IMR-90 (cell line): ENCODE measurements around the gene COL3A1. TPM values are rescaled to one million over a fixed set of nuclear protein-coding genes. Genes with fewer than 3 reads are reported as not detected.

ENCODE experiments used
- ATAC-seq: fragments of 200-7000 bp; cut with Tn5 transposase; 2 replicates; pipeline ENCODE4 v1.9.1; 2020; ENCODE audit warnings: low read depth, mild to moderate bottlenecking, moderate library complexity
- BruUV-seq: library from RNA; stranded (reverse); fragments of 400-500 nt; replicated peaks from 2 replicates; lab custom pipeline; 2021; lab: Mats Ljungman, UMichigan
- CTCF ChIA-PET: fragments of 300-600 bp; formaldehyde crosslinking; extraction: SDS; loops from one replicate; lab custom pipeline; 2021; ENCODE audit warnings: antibody characterized with exemption; lab: Yijun Ruan, JAX
- POLR2A ChIA-PET: fragments of 300-600 bp; sonication (Branson Sonifier 250); formaldehyde crosslinking; loops from one replicate; lab custom pipeline; 2022; ENCODE audit warnings: antibody characterized with exemption; ENCODE audit not compliant: unreplicated experiment; lab: Charles Lee
- DNase-seq: peaks from one replicate; pipeline ENCODE4 v3.0.0; 2013
- H2AFZ ChIP-seq: replicated peaks from 2 replicates; pipeline ENCODE3; 2013; ENCODE audit warnings: low read length, mild to moderate bottlenecking; ENCODE audit not compliant: poor library complexity
- H2AK5ac ChIP-seq: 2 replicates; pipeline ENCODE4 v1.6.1; 2013; ENCODE audit warnings: low read depth, low read length, inconsistent platforms
- H2AK9ac ChIP-seq: replicated peaks from 2 replicates; pipeline ENCODE3; 2013; ENCODE audit warnings: mild to moderate bottlenecking, low read depth, low read length, moderate library complexity; ENCODE audit not compliant: poor library complexity
- H2BK120ac ChIP-seq: 2 replicates; pipeline ENCODE4 v1.6.1; 2013; ENCODE audit warnings: low read depth, low read length, inconsistent platforms
- H2BK15ac ChIP-seq: 3 replicates; pipeline ENCODE4 v1.6.1; 2013; ENCODE audit warnings: low read depth, low read length, inconsistent platforms
- H2BK20ac ChIP-seq: 2 replicates; pipeline ENCODE4 v1.6.1; 2013; ENCODE audit warnings: low read depth, mild to moderate bottlenecking, inconsistent platforms, low read length, moderate library complexity
- H2BK5ac ChIP-seq: 2 replicates; pipeline ENCODE4 v1.6.1; 2013; ENCODE audit warnings: mild to moderate bottlenecking, low read depth, low read length, inconsistent platforms; ENCODE audit not compliant: poor library complexity, severe bottlenecking
- H3K14ac ChIP-seq: replicated peaks from 2 replicates; pipeline ENCODE4 v1.6.1; 2013; ENCODE audit warnings: low read depth, low read length, inconsistent platforms
- H3K18ac ChIP-seq: 2 replicates; pipeline ENCODE4 v1.6.1; 2013; ENCODE audit warnings: low read depth, low read length, control low read depth
- H3K23ac ChIP-seq: 2 replicates; pipeline ENCODE4 v1.6.1; 2013; ENCODE audit warnings: low read depth, low read length, inconsistent platforms
- H3K27ac ChIP-seq: 2 replicates; pipeline ENCODE4 v1.5.1; 2013; ENCODE audit warnings: mild to moderate bottlenecking, control low read depth, low read length; ENCODE audit not compliant: insufficient read depth
- H3K27me3 ChIP-seq: 2 replicates; pipeline ENCODE4 v1.6.1; 2013; ENCODE audit warnings: low read length; ENCODE audit not compliant: control insufficient read depth, insufficient read depth
- H3K36me3 ChIP-seq: 2 replicates; pipeline ENCODE4 v1.6.1; 2013; ENCODE audit warnings: low read length, mixed read lengths; ENCODE audit not compliant: control insufficient read depth, insufficient read depth
- H3K4ac ChIP-seq: 2 replicates; pipeline ENCODE4 v1.6.1; 2013; ENCODE audit warnings: low read depth, low read length, inconsistent platforms
- H3K4me1 ChIP-seq: 2 replicates; pipeline ENCODE4 v1.6.1; 2013; ENCODE audit warnings: low read length, mixed read lengths; ENCODE audit not compliant: control insufficient read depth, insufficient read depth
- H3K4me2 ChIP-seq: 2 replicates; pipeline ENCODE4 v1.6.1; 2013; ENCODE audit warnings: low read depth, mild to moderate bottlenecking, control low read depth, low read length, moderate library complexity
- H3K4me3 ChIP-seq: 2 replicates; pipeline ENCODE4 v1.5.1; 2013; ENCODE audit warnings: low read depth, mild to moderate bottlenecking, control low read depth, low read length, moderate library complexity; ENCODE audit not compliant: insufficient read depth
- H3K56ac ChIP-seq: 2 replicates; pipeline ENCODE4 v1.6.1; 2013; ENCODE audit warnings: low read length, inconsistent platforms; ENCODE audit not compliant: insufficient read depth; ENCODE audit errors: extremely low read depth
- H3K79me1 ChIP-seq, 2 experiments: 2 replicates each; pipeline ENCODE4 v1.6.1; 2013; ENCODE audit warnings: low read length in 2 of 2, inconsistent platforms in 1 of 2, low read depth in 1 of 2
- H3K9ac ChIP-seq: 2 replicates; pipeline ENCODE4 v1.6.1; 2013; ENCODE audit warnings: low read depth, low read length, control low read depth
- H3K9me1 ChIP-seq: 2 replicates; pipeline ENCODE4 v1.6.1; 2013; ENCODE audit warnings: low read length, inconsistent platforms; ENCODE audit not compliant: insufficient read depth
- H3K9me3 ChIP-seq: 2 replicates; pipeline ENCODE4 v1.6.1; 2013; ENCODE audit warnings: low read length; ENCODE audit not compliant: control insufficient read depth, insufficient read depth
- H4K20me1 ChIP-seq: 2 replicates; pipeline ENCODE4 v1.6.1; 2013; ENCODE audit warnings: low read length, inconsistent platforms; ENCODE audit not compliant: insufficient read depth
- H4K5ac ChIP-seq: 2 replicates; pipeline ENCODE4 v1.6.1; 2013; ENCODE audit warnings: mild to moderate bottlenecking, low read depth, low read length, control low read depth
- H4K8ac ChIP-seq, 2 experiments: 2 replicates each; pipeline ENCODE4 v1.6.1; 2013; ENCODE audit warnings: low read depth in 2 of 2, low read length in 2 of 2, control low read depth in 1 of 2, inconsistent platforms in 1 of 2
- H4K91ac ChIP-seq: 2 replicates; pipeline ENCODE4 v1.6.1; 2013; ENCODE audit warnings: low read depth, low read length, inconsistent platforms; ENCODE audit not compliant: insufficient read depth
- BHLHE40 ChIP-seq: fragments of 150-350 bp; IDR thresholded peaks from 2 replicates; pipeline ENCODE4 v1.6.1; 2016; ENCODE audit warnings: mild to moderate bottlenecking, low read depth, low read length
- CEBPB ChIP-seq: IDR thresholded peaks from 2 replicates; pipeline ENCODE4 v1.6.1; 2012; ENCODE audit warnings: low read depth, low read length, improper control_type of control experiment
- CHD1 ChIP-seq: IDR thresholded peaks from 2 replicates; pipeline ENCODE4 v1.6.1; 2012; ENCODE audit warnings: low read depth, low read length, improper control_type of control experiment
- CTCF ChIP-seq: conservative IDR thresholded peaks from 2 replicates; pipeline ENCODE4 v1.5.1; 2012; ENCODE audit warnings: mild to moderate bottlenecking, low read depth, low read length, improper control_type of control experiment
- FOS ChIP-seq: fragments of 150-350 bp; IDR thresholded peaks from 2 replicates; pipeline ENCODE4 v1.6.1; 2016; ENCODE audit warnings: low read depth, low read length
- MAFK ChIP-seq: IDR thresholded peaks from 2 replicates; pipeline ENCODE4 v1.6.1; 2012; ENCODE audit warnings: low read depth, low read length, improper control_type of control experiment
- MAZ ChIP-seq: IDR thresholded peaks from 2 replicates; pipeline ENCODE4 v1.6.1; 2012; ENCODE audit warnings: low read depth, mild to moderate bottlenecking, low read length, improper control_type of control experiment, moderate library complexity, borderline replicate concordance
- MXI1 ChIP-seq: IDR thresholded peaks from 2 replicates; pipeline ENCODE4 v1.6.1; 2012; ENCODE audit warnings: low read depth, mild to moderate bottlenecking, low read length, moderate library complexity, borderline replicate concordance
- NFE2L2 ChIP-seq: fragments of 150-350 bp; IDR thresholded peaks from 2 replicates; pipeline ENCODE4 v1.6.1; 2016; ENCODE audit warnings: low read depth, mild to moderate bottlenecking, low read length
- POLR2A ChIP-seq: IDR thresholded peaks from 2 replicates; pipeline ENCODE4 v1.6.1; 2012; ENCODE audit warnings: mild to moderate bottlenecking, low read depth, low read length
- RAD21 ChIP-seq: IDR thresholded peaks from 2 replicates; pipeline ENCODE4 v1.6.1; 2012; ENCODE audit warnings: low read length, improper control_type of control experiment
- RCOR1 ChIP-seq: IDR thresholded peaks from 2 replicates; pipeline ENCODE4 v1.6.1; 2012; ENCODE audit warnings: mild to moderate bottlenecking, low read length, improper control_type of control experiment; ENCODE audit not compliant: insufficient replicate concordance
- RFX5 ChIP-seq: IDR thresholded peaks from 2 replicates; pipeline ENCODE4 v1.8.0; 2012; ENCODE audit warnings: low read depth, mild to moderate bottlenecking, low read length, moderate library complexity
- SMC3 ChIP-seq: fragments of 150-350 bp; IDR thresholded peaks from 2 replicates; pipeline ENCODE4 v1.6.1; 2016; ENCODE audit warnings: low read depth, mild to moderate bottlenecking, antibody characterized with exemption, low read length, moderate library complexity
- WGBS, 2 experiments: methylation state at CpG; one replicate each; pipeline versions ENCODE4 v1.1.5 to v1.1.7; 2013; ENCODE audit warnings: missing lambda C conversion rate in 2 of 2; ENCODE audit not compliant: insufficient read length in 1 of 2; ENCODE audit errors: extremely low coverage in 2 of 2; 5-methylcytosine and 5-hydroxymethylcytosine counted together
- dilution Hi-C: fragments of 300-500 bp; cut with HindIII; formaldehyde crosslinking; loops from one replicate; pipeline ENCODE4 v1.14.3; 2018; ENCODE audit warnings: low sequenced_read_pairs; ENCODE audit not compliant: unreplicated experiment
- in situ Hi-C: fragments of 300-500 bp; cut with MboI; formaldehyde crosslinking; loops from 3 replicates; pipeline ENCODE4 v1.14.3; 2019; ENCODE audit warnings: low sequenced_read_pairs, inconsistent platforms, mixed read lengths
- intact Hi-C: fragments of 100-400 bp; cut with micrococcal nuclease; formaldehyde crosslinking; loops from 2 replicates; pipeline ENCODE4 v1.10.0; 2022
- polyA plus RNA-seq, 3 experiments: library from polyadenylated mRNA; depleted of rRNA; stranded (reverse); fragments of >200 nt; gene quantifications; 2 replicates each; pipeline ENCODE4 v1.2.3, GENCODE V29; 2012; ENCODE audit warnings: low replicate concordance in 1 of 3
- total RNA-seq: library from RNA; depleted of rRNA; stranded (reverse); fragments of >200 nt; gene quantifications from 2 replicates; pipeline ENCODE4 v1.2.3, GENCODE V29; 2012
- TF ChIP-seq, protein P1 (sequence below): fragments of 150-350 bp; IDR thresholded peaks from 2 replicates; pipeline ENCODE4 v1.6.1; 2016; ENCODE audit warnings: low read depth, mild to moderate bottlenecking, low read length, moderate library complexity, borderline replicate concordance
- TF ChIP-seq, protein P2 (sequence below): fragments of 150-350 bp; IDR thresholded peaks from 2 replicates; pipeline ENCODE4 v1.6.1; 2017; ENCODE audit warnings: mild to moderate bottlenecking, antibody characterized with exemption, low read length, low read depth

The COL3A1 gene
- total and polyA plus RNA-seq, 2 of the 4 experiments (the other 2 are of a cell fraction) = 402 to 408 TPM

DNA sequence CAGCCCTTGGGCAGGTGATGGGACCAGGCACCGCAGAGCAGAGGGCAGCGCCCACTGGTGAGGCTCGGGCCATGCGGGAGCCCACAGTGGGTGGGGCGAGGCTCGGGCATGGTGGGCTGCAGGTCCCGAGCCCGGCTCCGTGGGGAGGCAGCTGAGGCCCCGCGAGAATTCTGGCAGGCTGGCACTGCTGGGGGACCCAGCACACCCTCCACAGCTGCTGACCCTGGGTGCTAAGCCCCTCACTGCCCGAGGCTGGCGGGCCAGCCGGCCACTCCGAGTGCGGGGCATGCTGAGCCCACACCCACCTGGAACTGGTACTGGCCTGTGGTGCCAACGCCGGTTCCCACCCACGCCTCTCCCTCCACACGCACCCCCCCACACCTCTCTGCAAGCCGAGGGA, 29.7 kb upstream of the COL3A1 start:
- Histone ChIP-seq H3K9me3 (no peaks in the 10 kb centered on the region), H3K4ac (no peak overlapping the region), H2BK5ac (no peak overlapping the region), H2AK5ac (no peak overlapping the region), H2BK15ac (no peak overlapping the region), H2BK20ac (no peak overlapping the region), H4K5ac (no peak overlapping the region), H3K18ac (no peak overlapping the region), H3K56ac (no peak overlapping the region), H2AFZ (no peak overlapping the region), H3K4me2 (no peak overlapping the region), H2AK9ac (no peak overlapping the region), H4K20me1 (no peaks in the 10 kb centered on the region), H4K91ac (no peak overlapping the region), H3K23ac (no peak overlapping the region), H3K14ac (no peak overlapping the region), H3K79me1 (no peaks in the 10 kb centered on the region), H3K4me3 (no peak overlapping the region), H2BK120ac (no peak overlapping the region), H4K8ac (no peak overlapping the region), H3K4me1 (no peaks in the 10 kb centered on the region), H3K9me1 (peaks cover 2% of the 10 kb centered on the region; the same call in 1 of the 2 replicates), H3K9ac (no peak overlapping the region), H3K27ac (no peak overlapping the region), H3K27me3 (no peaks in the 10 kb centered on the region), H3K36me3 (no peaks in the 10 kb centered on the region)
- TF ChIP-seq MXI1 (no peak), CTCF (no peak), CEBPB (no peak), MAZ (no peak), MAFK (no peak), RCOR1 (no peak), BHLHE40 (no peak), FOS (no peak), RAD21 (no peak), RFX5 (no peak), CHD1 (no peak), SMC3 (no peak), POLR2A (no peak), NFE2L2 (no peak)
- TF ChIP-seq, protein P1, sequence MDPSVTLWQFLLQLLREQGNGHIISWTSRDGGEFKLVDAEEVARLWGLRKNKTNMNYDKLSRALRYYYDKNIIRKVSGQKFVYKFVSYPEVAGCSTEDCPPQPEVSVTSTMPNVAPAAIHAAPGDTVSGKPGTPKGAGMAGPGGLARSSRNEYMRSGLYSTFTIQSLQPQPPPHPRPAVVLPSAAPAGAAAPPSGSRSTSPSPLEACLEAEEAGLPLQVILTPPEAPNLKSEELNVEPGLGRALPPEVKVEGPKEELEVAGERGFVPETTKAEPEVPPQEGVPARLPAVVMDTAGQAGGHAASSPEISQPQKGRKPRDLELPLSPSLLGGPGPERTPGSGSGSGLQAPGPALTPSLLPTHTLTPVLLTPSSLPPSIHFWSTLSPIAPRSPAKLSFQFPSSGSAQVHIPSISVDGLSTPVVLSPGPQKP = no peak
- TF ChIP-seq, protein P2, sequence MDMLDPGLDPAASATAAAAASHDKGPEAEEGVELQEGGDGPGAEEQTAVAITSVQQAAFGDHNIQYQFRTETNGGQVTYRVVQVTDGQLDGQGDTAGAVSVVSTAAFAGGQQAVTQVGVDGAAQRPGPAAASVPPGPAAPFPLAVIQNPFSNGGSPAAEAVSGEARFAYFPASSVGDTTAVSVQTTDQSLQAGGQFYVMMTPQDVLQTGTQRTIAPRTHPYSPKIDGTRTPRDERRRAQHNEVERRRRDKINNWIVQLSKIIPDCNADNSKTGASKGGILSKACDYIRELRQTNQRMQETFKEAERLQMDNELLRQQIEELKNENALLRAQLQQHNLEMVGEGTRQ = no peak
- DNase-seq = no peak
- ChIA-PET POLR2A (no interaction called here), CTCF (no interaction called here)
- no peak for ATAC-seq
- in situ Hi-C loops (no loop called here), dilution Hi-C loops (no loop called here), intact Hi-C loops (no loop called here)
- WGBS, 2 experiments = 84% methylated on average over 10 of the region's 21 CpGs; no CpG with 5 or more reads in 1 of the 2 experiments
- BruUV-seq = no TSS peak
